K562 (cell line): ENCODE data around the gene CKAP5.

Experiments used
- ARID2 ChIP-seq: fragments of 450-650 bp; IDR thresholded peaks from 2 replicates; pipeline ENCODE4 v1.6.1; 2017; ENCODE audit warnings: antibody characterized with exemption, mild to moderate bottlenecking
- CEBPG ChIP-seq, 3 experiments: fragments of 200-800 bp in 1 of 3; sonication (Bioruptor generic) in 1 of 3; sonication (generic) in 1 of 3; formaldehyde crosslinking in 1 of 3; IDR thresholded peaks in 2 of 3; conservative IDR thresholded peaks in 1 of 3; 2 replicates each; pipeline versions ENCODE4 v1.6.1 to v1.8.0; 2016 to 2022; ENCODE audit warnings: missing compliant biosample characterization in 2 of 3, missing genetic modification characterization in 2 of 3, mild to moderate bottlenecking in 1 of 3, missing genetic modification reagents in 1 of 3
- EZH2 ChIP-seq: IDR thresholded peaks from 2 replicates; pipeline ENCODE4 v1.6.1; 2012; ENCODE audit warnings: low read depth, mild to moderate bottlenecking, inconsistent platforms, low read length, borderline replicate concordance
- JUND ChIP-seq, 2 experiments: IDR thresholded peaks; 2 replicates in 1 of 2; 3 replicates in 1 of 2; pipeline ENCODE4 v1.6.1; 2011; ENCODE audit warnings: borderline replicate concordance in 2 of 2, low read depth in 2 of 2, low read length in 2 of 2, improper control_type of control experiment in 1 of 2, missing biosample characterization in 1 of 2, missing genetic modification characterization in 1 of 2, missing genetic modification reagents in 1 of 2
- NFE2 ChIP-seq: IDR thresholded peaks from 2 replicates; pipeline ENCODE4 v1.6.1; 2014; ENCODE audit warnings: antibody characterized with exemption, low read depth
- PCBP1 ChIP-seq: fragments of 200-400 bp; formaldehyde crosslinking; IDR thresholded peaks from 2 replicates; pipeline ENCODE4 v1.6.1; 2018; ENCODE audit warnings: mild to moderate bottlenecking, low read depth, low read length; ENCODE audit not compliant: poor library complexity, severe bottlenecking
- POLR2AphosphoS5 ChIP-seq: IDR thresholded peaks from 2 replicates; pipeline ENCODE4 v1.6.1; 2011; ENCODE audit warnings: mild to moderate bottlenecking, low read depth, low read length, moderate library complexity; ENCODE audit not compliant: control insufficient read depth, insufficient read depth
- ZNF124 ChIP-seq: sonication (generic); formaldehyde crosslinking; IDR thresholded peaks from 2 replicates; pipeline ENCODE4 v1.8.1; 2022; ENCODE audit warnings: missing genetic modification reagents
- ZNF274 ChIP-seq: IDR thresholded peaks from 2 replicates; pipeline ENCODE4 v1.6.1; 2011; ENCODE audit warnings: low read depth, mild to moderate bottlenecking, low read length, moderate library complexity, borderline replicate concordance

DNA sequence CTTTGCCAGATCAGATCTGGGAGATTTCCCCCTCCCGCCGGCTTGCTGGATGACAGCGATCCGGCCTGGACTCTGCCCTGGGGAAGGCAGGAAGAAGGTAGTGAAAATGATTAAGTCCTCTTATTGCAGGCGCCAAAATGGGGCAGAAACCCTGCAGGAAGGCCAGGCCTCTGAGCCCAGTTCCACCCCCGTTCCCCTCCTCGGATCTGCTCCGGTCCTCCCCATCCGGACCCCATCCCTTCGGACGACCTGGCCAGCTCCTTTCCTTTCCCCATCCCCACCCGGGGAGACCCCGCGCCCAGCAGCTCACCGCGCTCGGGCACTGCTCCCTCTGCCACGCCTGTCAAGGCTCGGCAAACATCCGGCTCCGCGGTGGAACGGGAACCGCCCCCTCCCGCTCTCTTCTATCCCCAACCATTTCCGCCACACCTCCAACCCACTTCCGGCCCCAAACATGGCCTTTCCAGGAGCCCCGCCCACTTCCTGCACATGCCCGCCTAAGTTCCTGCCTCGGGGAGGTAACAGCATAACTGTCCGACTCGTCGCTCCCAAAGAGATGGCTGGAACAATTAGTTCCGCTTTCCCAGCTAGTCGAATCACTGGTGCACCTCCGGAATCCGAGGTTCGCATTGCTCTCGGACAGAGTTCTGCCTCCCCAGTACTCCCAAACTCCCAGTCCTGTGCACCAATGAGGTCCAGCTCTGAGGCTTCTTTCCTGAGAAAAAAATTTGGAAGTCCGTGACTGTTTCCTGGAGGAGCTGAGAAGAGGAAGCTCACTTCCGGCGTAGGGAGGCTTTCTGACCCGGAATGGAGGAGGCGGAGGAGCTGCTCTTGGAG lies 145.6 kb downstream of the CKAP5 start, which contains the start of the genes ARHGAP1 and ZNF408:
- no peak for TF ChIP-seq ARID2
- no peak for TF ChIP-seq ZNF124 (CRISPR knock-in tag)
- peak; percentile 63 for TF ChIP-seq JUND (IDR thresholded peaks at IDR 0.05; ENCODE audit: borderline replicate concordance, low read depth, low read length)
- TF ChIP-seq JUND (tag; IDR thresholded peaks at IDR 0.05; ENCODE audit: borderline replicate concordance, low read depth, low read length): peak; percentile 73; the same call in 2 of the 3 replicates
- peak; percentile 87 for TF ChIP-seq POLR2AphosphoS5
- TF ChIP-seq CEBPG (CRISPR knock-in tag; IDR thresholded peaks at IDR 0.05): no peak
- no peak for TF ChIP-seq CEBPG (tag; conservative IDR thresholded peaks at IDR 0.05 in 1 of 2, IDR thresholded peaks at IDR 0.05 in 1 of 2)
- peak; percentile 86 for TF ChIP-seq PCBP1
- no peak for TF ChIP-seq ZNF274
- TF ChIP-seq EZH2: no peak
- TF ChIP-seq NFE2: no peak
